Anterior cingulate cortex (tissue), 58 donors: ENCODE data around the gene HSPBP1.

Source experiments
- DNase-seq, 58 donors: peaks; one replicate each; lab custom pipeline; 2025; lab: John Stamatoyannopoulos, UW

Gene HSPBP1

DNA sequence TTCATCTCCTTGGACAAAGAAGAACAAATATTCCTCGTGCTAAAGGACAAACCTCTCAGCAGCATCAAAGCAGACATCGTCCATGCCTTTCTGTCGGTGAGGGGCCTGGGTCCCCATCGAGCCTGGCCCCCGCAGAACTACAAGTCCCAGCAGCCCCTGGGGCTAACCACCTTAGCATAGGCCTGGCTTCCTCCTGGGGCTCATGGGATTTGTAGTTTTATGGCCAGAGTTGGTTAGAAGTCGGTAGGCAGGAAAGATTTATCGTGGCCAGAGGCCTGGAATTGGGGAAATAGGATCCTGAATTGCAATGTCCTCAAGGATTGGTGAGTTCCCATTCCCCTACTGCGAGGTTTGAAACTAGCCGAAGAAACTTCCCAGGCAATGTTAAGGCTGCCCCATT is 25.6 kb upstream of the HSPBP1 start:
- no peak for DNase-seq

- no peak for DNase-seq
These were observed 25.1 kb upstream of the HSPBP1 start for GRCh38 chr19:55304980-55305379.

DNA sequence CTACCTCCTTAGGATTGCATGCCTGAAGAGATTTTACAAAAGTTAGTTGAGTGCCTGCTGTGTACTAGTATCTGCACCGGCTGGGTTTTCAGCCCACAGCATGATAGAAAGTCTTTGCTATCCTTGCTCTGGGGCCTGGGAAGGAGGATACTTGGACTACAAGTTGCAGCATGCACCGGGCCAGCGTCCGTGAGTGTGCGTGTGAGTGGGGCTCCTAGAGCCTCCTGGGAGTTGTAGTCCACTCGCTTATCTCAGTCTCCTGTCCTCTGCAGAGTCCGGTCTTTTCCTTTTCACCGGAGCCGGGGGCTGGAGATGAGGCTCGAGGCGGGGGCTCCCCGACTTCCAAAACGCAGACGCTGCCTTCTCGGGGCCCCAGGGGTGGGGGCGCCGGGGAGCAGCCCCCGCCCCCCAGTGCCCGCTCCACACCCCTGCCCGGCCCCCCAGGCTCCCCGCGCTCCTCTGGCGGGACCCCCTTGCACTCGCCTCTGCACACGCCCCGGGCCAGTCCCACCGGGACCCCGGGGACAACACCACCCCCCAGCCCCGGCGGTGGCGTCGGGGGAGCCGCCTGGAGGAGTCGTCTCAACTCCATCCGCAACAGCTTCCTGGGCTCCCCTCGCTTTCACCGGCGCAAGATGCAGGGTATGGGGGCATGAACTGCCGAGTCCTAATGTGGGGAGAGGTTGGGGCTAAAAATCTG is 24.5 kb upstream of the HSPBP1 start:
- no peak for DNase-seq

GRCh38 chr19:55303477-55303876 is 23.6 kb upstream of the HSPBP1 start:
- no peak for DNase-seq

GRCh38 chr19:55302318-55302703 is 22.4 kb upstream of the HSPBP1 start:
- DNase-seq, result no peak

DNA sequence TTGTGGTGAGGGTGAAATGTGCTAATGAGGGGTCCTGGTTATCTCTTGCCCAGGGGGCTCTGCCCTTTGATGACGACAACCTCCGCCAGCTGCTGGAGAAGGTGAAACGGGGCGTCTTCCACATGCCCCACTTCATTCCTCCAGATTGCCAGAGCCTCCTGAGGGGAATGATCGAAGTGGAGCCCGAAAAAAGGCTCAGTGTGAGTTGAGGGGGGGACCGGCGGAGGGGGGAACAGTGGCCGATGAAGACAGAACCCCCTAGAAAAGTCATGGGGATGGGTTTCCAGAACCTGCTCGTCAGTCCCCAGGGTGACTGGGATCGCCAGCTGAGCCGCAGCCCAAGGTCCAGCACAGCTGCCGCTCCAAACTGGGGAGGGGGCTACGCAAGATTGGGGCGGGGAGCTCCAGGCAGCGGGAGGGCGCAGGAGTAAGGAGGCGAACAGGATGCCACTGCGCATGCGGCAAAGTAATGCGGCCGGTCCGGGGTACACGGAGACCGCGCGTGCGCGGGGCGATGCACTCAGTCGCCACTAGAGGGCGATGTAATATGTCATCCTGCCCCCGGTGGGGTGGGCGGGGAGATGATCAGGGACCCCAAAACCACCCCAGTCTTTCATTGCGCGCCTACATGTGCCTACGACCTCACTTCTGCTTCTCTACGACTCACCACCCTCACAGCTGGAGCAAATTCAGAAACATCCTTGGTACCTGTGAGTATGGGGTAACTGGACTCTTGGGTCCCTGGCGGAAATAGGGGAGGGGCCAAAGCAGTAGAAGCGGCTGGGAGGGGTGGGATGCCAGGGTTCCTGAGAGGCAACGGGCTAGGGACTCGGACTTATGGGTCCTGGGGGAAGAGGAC is 21.8 kb upstream of the HSPBP1 start:
- DNase-seq, result peak in 57 of 58 donors; percentile 11 to 90 (median 74)

GRCh38 chr19:55300886-55301458 is 21.1 kb upstream of the HSPBP1 start:
- peak in 36 of 58 donors; percentile 4 to 71 (median 32) for DNase-seq

- no peak for DNase-seq
These were observed 20.1 kb upstream of the HSPBP1 start for GRCh38 chr19:55299991-55300390.

- DNase-seq, result no peak
These were observed 17.4 kb upstream of the HSPBP1 start for GRCh38 chr19:55297267-55297666.

DNA sequence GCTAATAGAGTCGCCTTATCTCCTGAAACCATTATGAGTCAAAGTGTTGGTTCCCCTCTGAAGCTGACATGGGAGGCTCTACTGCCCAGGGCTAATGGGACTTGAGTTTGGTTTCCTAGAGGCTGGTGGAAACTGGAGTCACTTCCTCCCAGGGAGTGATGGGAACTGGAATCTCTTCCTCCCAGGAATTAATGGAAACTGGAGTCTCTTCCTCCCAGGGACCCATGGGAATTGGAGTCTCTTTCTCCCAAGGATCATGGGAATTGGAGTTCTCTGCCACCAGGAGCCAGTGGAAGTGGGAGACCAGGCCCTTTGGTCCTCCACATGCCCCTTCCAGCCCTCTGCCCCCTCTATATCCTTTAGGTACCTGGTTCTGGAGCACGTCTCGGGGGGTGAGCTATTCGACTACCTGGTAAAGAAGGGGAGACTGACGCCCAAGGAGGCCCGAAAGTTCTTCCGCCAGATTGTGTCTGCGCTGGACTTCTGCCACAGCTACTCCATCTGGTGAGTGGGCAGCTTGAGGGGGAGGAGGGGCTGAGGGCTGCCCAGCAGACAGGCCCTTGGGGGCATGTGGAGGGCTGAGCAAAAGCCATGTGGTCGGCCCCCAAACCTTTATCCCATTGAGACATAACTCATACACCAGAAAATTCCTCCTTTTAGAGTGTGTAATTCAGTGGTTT is 9.3 kb upstream of the HSPBP1 start:
- peak in 4 of 58 donors; percentile 7 to 48 (median 14) for DNase-seq

- peak in 55 of 58 donors; percentile 38 to 95 (median 78) for DNase-seq
These were observed 7.6 kb upstream of the HSPBP1 start for GRCh38 chr19:55287361-55288079.

DNA sequence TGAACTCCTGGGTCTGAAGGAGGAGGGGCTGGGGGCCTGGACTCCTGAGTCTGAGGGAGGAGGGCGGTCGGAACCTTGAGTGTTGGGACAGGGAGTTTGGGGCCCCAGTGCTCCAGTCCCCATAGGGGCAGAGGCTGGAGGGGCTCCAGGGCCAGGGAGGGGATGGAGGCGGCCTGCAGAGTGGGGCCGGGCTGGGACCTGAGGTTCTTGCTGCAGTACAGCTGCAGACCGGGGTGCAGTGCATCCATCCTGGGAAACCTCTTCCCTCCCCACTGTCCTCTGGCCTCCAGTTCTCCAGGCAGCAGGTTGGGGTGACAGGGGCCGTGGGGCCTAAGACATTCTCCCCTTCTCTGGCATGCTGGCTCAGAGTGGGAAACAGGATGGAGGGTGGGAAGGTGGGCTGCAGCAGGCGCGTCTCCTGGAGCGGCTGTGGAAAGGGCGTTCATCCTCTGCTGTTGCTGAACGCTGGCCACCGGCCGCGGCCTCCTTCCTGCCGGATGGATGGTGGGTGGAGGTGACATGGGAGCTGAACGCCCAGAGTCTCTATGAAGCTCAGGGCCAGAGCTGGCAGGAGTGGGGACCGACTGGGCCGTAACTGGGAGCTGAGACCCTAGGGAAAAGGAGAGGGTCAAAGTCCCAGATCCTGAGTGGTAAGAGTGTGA is 5.5 kb upstream of the HSPBP1 start:
- peak in 15 of 58 donors; percentile 5 to 52 (median 22) for DNase-seq

DNA sequence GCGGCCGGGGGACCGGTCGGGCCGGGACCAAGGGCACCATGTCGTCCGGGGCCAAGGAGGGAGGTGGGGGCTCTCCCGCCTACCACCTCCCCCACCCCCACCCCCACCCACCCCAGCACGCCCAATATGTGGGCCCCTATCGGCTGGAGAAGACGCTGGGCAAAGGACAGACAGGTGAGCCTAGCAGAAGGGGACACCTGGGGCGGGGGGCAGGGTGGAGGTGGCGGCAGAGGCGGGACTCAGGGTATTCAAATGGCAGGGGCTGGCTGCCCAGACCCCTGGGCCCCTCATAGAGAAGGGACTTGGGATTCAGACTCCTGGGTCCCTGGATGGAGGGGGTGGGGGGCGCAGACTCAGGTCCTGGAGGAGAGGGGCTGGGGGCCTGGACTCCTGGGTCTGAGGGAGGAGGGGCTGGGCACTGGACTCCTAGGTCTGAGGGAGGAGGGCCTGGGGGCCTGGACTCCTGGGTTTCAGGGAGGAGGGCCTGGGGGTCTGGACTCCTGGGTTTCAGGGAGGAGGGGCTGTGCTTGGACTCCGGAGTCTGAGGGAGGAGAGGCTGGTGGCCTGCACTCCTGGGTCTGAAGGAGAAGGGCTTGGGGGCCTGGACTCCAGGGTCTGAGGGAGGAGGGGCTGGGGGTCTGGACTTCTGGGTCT is 4.6 kb upstream of the HSPBP1 start:
- peak in 5 of 58 donors; percentile 29 to 54 (median 43) for DNase-seq

- peak; percentile 16 to 90 (median 76) for DNase-seq
These were observed 3.9 kb upstream of the HSPBP1 start, which contains the start of gene BRSK1 for GRCh38 chr19:55283548-55284377. BRSK1 (plus strand) TSS chr19:55283997; CDS start chr19:55284443, 446 bp downstream.

GRCh38 chr19:55279340-55279739 is 570 bp downstream of the HSPBP1 start:
- DNase-seq, result no peak

- DNase-seq, result no peak
These were observed 1.3 kb downstream of the HSPBP1 start for GRCh38 chr19:55278391-55279135.

GRCh38 chr19:55277494-55277893 is 2.4 kb downstream of the HSPBP1 start:
- no peak for DNase-seq
